HG02571 (cell line): Measurements from ENCODE around the gene GAGE12E.
"Not testable (repeated sequence)": the region's sequence is repeated elsewhere in the genome, so short reads cannot be mapped to it uniquely, and the experiment has no call there.

Experiments used
- ATAC-seq: cut with Tn5 transposase; IDR thresholded peaks from one replicate; pipeline ENCODE4 v1.9.1; 2021; ENCODE audit warnings: mild to moderate bottlenecking, moderate library complexity; ENCODE audit not compliant: unreplicated experiment

The GAGE12E gene

GRCh38 chrX:49550989-49551388, at the start of gene GAGE12E:
TSS of gene GAGE12E (plus strand) at chrX:49551289. CDS start at chrX:49552444, 1,155 bp downstream.
- not testable (repeated sequence) for ATAC-seq

GRCh38 chrX:49531877-49532276, 19.2 kb upstream of the GAGE12E start, which contains the start of gene GAGE12C:
TSS of gene GAGE12C (plus strand) at chrX:49532177. CDS start at chrX:49533332, 1,155 bp downstream.
- not testable (repeated sequence) for ATAC-seq

GRCh38 chrX:49541433-49541832, 9.7 kb upstream of the GAGE12E start, which contains the start of gene GAGE12D:
TSS of gene GAGE12D (plus strand) at chrX:49541733. CDS start at chrX:49542888, 1,155 bp downstream.
- ATAC-seq: not testable (repeated sequence)

GRCh38 chrX:49560542-49560941, 9.5 kb downstream of the GAGE12E start, which contains the start of gene GAGE12F:
TSS of gene GAGE12F (plus strand) at chrX:49560842. CDS start at chrX:49561997, 1,155 bp downstream.
- ATAC-seq: not testable (repeated sequence)

GRCh38 chrX:49568728-49569127, 17.6 kb downstream of the GAGE12E start:
- not testable (repeated sequence) for ATAC-seq

- ATAC-seq: not testable (repeated sequence)
Measured at GRCh38 chrX:49569152-49569551, 18.1 kb downstream of the GAGE12E start.

GRCh38 chrX:49570100-49570499, 19.0 kb downstream of the GAGE12E start, which contains the start of gene GAGE12G:
TSS of gene GAGE12G (plus strand) at chrX:49570400. CDS start at chrX:49571555, 1,155 bp downstream.
- ATAC-seq: not testable (repeated sequence)

- ATAC-seq: not testable (repeated sequence)
Measured at GRCh38 chrX:49579649-49580048, 28.6 kb downstream of the GAGE12E start, which contains the start of gene GAGE12H. TSS of gene GAGE12H (plus strand) at chrX:49579949. CDS start at chrX:49581104, 1,155 bp downstream.

GRCh38 chrX:49589196-49589595, 38.1 kb downstream of the GAGE12E start, which contains the start of gene GAGE2A:
TSS of gene GAGE2A (plus strand) at chrX:49589496. CDS start at chrX:49590651, 1,155 bp downstream.
- not testable (repeated sequence) for ATAC-seq

- not testable (repeated sequence) for ATAC-seq
Measured at GRCh38 chrX:49589769-49590478, 38.8 kb downstream of the GAGE12E start.

GRCh38 chrX:49590488-49590887, 39.4 kb downstream of the GAGE12E start:
- not testable (repeated sequence) for ATAC-seq

- not testable (repeated sequence) for ATAC-seq
Measured at GRCh38 chrX:49598720-49599119, 47.6 kb downstream of the GAGE12E start, which contains the start of gene GAGE1. TSS of gene GAGE1 (plus strand) at chrX:49599020. CDS start at chrX:49600175, 1,155 bp downstream.
